Astrocyte (in vitro differentiated cells and primary cell): ENCODE data around the gene MYOD1. TPM values are rescaled to one million over a fixed set of nuclear protein-coding genes. Genes with fewer than 3 reads are reported as not detected.

ENCODE experiments used
- DNase-seq: peaks from one replicate; pipeline ENCODE4 v3.0.0-alpha.2; 2010; ENCODE audit warnings: low read depth
- FAIRE-seq: peaks from 2 replicates; lab custom pipeline; 2011; peaks lifted over from hg19 to GRCh38; lab: Jason Lieb, UNC
- H2AFZ ChIP-seq: 2 replicates; pipeline ENCODE4 v1.6.0; 2012; ENCODE audit warnings: low read depth, low read length, inconsistent platforms
- H3K27ac ChIP-seq: 2 replicates; pipeline ENCODE4 v1.5.1; 2011; ENCODE audit warnings: low read depth, low read length, inconsistent platforms
- H3K27me3 ChIP-seq: 2 replicates; pipeline ENCODE4 v1.6.0; 2011; ENCODE audit warnings: low read length, inconsistent platforms; ENCODE audit not compliant: insufficient read depth
- H3K36me3 ChIP-seq: 2 replicates; pipeline ENCODE4 v1.5.1; 2011; ENCODE audit warnings: low read length, inconsistent platforms; ENCODE audit not compliant: insufficient read depth
- H3K4me1 ChIP-seq: 2 replicates; pipeline ENCODE4 v1.5.1; 2011; ENCODE audit warnings: low read length, inconsistent platforms; ENCODE audit not compliant: insufficient read depth
- H3K4me2 ChIP-seq: 2 replicates; pipeline ENCODE4 v1.6.0; 2012; ENCODE audit warnings: low read length, inconsistent platforms
- H3K4me3 ChIP-seq: 2 replicates; pipeline ENCODE4 v1.5.1; 2011; ENCODE audit warnings: low read depth, mild to moderate bottlenecking, low read length, inconsistent platforms; ENCODE audit not compliant: insufficient read depth
- H3K79me2 ChIP-seq: 2 replicates; pipeline ENCODE4 v1.6.0; 2012; ENCODE audit warnings: mild to moderate bottlenecking, low read length, inconsistent platforms; ENCODE audit not compliant: insufficient read depth
- H3K9ac ChIP-seq: 2 replicates; pipeline ENCODE4 v1.6.0; 2012; ENCODE audit warnings: mild to moderate bottlenecking, low read length, inconsistent platforms
- H3K9me3 ChIP-seq: 2 replicates; pipeline ENCODE4 v1.5.1; 2012; ENCODE audit warnings: low read depth, mild to moderate bottlenecking, low read length, inconsistent platforms; ENCODE audit not compliant: insufficient read depth
- H4K20me1 ChIP-seq: 2 replicates; pipeline ENCODE4 v1.6.0; 2012; ENCODE audit warnings: low read length, inconsistent platforms; ENCODE audit not compliant: insufficient read depth
- H3K27ac Mint-ChIP-seq: one replicate; pipeline ENCODE4 v1.8.0; 2021; ENCODE audit warnings: mild to moderate bottlenecking, mixed read lengths; ENCODE audit not compliant: unreplicated experiment
- H3K27me3 Mint-ChIP-seq: one replicate; pipeline ENCODE4 v1.8.0; 2021; ENCODE audit warnings: low read depth, mixed read lengths; ENCODE audit not compliant: unreplicated experiment
- H3K36me3 Mint-ChIP-seq: one replicate; pipeline ENCODE4 v1.8.0; 2021; ENCODE audit warnings: low read depth, mixed read lengths; ENCODE audit not compliant: unreplicated experiment
- H3K4me1 Mint-ChIP-seq: one replicate; pipeline ENCODE4 v1.8.0; 2021; ENCODE audit warnings: low read depth, mixed read lengths; ENCODE audit not compliant: unreplicated experiment
- H3K4me3 Mint-ChIP-seq: one replicate; pipeline ENCODE4 v1.8.0; 2021; ENCODE audit warnings: mild to moderate bottlenecking, moderate library complexity, mixed read lengths; ENCODE audit not compliant: unreplicated experiment
- H3K9me3 Mint-ChIP-seq: one replicate; pipeline ENCODE4 v1.8.0; 2021; ENCODE audit warnings: mild to moderate bottlenecking, mixed read lengths; ENCODE audit not compliant: unreplicated experiment
- CTCF ChIP-seq: IDR thresholded peaks from 2 replicates; pipeline ENCODE4 v1.5.1; 2011; ENCODE audit warnings: low read depth, mild to moderate bottlenecking, inconsistent platforms, low read length, moderate library complexity; ENCODE audit not compliant: insufficient read depth
- EZH2 ChIP-seq: IDR thresholded peaks from 2 replicates; pipeline ENCODE4 v1.6.1; 2012; ENCODE audit warnings: mild to moderate bottlenecking, low read length, inconsistent platforms; ENCODE audit not compliant: insufficient read depth
- total RNA-seq: library from RNA; stranded (reverse); gene quantifications from 2 replicates; pipeline ENCODE4 v1.2.1, GENCODE V29; 2021

Gene MYOD1
- total RNA-seq, 1 donor from 2014 or later: not detected

GRCh38 chr11:17744151-17744940 is 25.0 kb downstream of the MYOD1 start:
- no peak overlapping the region for H2AFZ ChIP-seq
- Mint-ChIP-seq H3K36me3 (no peaks in the 10 kb centered on the region), H3K4me3 (no peak overlapping the region), H3K4me1 (peaks cover 7% of the 10 kb centered on the region), H3K9me3 (no peaks in the 10 kb centered on the region), H3K27me3 (peaks cover 43% of the 10 kb centered on the region), H3K27ac (peak overlapping the region; percentile 65)
- H3K4me2 ChIP-seq: peak overlapping the region; percentile 47
- H4K20me1 ChIP-seq: no peaks in the 10 kb centered on the region
- no peaks in the 10 kb centered on the region for H3K79me2 ChIP-seq
- no peaks in the 10 kb centered on the region for H3K36me3 ChIP-seq
- peaks cover 11% of the 10 kb centered on the region for H3K4me1 ChIP-seq
- H3K9me3 ChIP-seq: no peaks in the 10 kb centered on the region
- FAIRE-seq (no peak), DNase-seq (peak; percentile 20)
- TF ChIP-seq EZH2 (no peak), CTCF (no peak)
- no peaks in the 10 kb centered on the region for H3K27me3 ChIP-seq
- H3K4me3 ChIP-seq: no peak overlapping the region
- H3K27ac ChIP-seq: no peak overlapping the region
- H3K9ac ChIP-seq: peak overlapping the region; percentile 36

GRCh38 chr11:17745023-17745772 is 25.8 kb downstream of the MYOD1 start:
- Histone ChIP-seq H3K4me1 (peaks cover 11% of the 10 kb centered on the region), H3K4me3 (no peak overlapping the region), H2AFZ (no peak overlapping the region), H3K4me2 (no peak overlapping the region), H3K9me3 (no peaks in the 10 kb centered on the region), H3K9ac (no peak overlapping the region), H3K36me3 (no peaks in the 10 kb centered on the region), H3K79me2 (no peaks in the 10 kb centered on the region), H3K27me3 (no peaks in the 10 kb centered on the region), H4K20me1 (no peaks in the 10 kb centered on the region), H3K27ac (no peak overlapping the region)
- Mint-ChIP-seq H3K27ac (no peak overlapping the region), H3K9me3 (no peaks in the 10 kb centered on the region), H3K36me3 (no peaks in the 10 kb centered on the region), H3K4me1 (peaks cover 7% of the 10 kb centered on the region), H3K4me3 (no peak overlapping the region), H3K27me3 (peaks cover 52% of the 10 kb centered on the region)
- FAIRE-seq (no peak), DNase-seq (no peak)
- TF ChIP-seq CTCF (no peak), EZH2 (no peak)
